HL-60 (cell line): ENCODE data around the gene ADAMTS15.

Experiments used
- CTCF ChIP-seq: IDR thresholded peaks from one replicate; pipeline ENCODE4 v1.5.1; 2011; ENCODE audit warnings: low read length, control low read depth, inconsistent platforms; ENCODE audit not compliant: insufficient read depth
- GABPA ChIP-seq: IDR thresholded peaks from 2 replicates; pipeline ENCODE4 v1.6.1; 2012; ENCODE audit warnings: low read depth
- POLR2AphosphoS5 ChIP-seq: IDR thresholded peaks from 2 replicates; pipeline ENCODE4 v1.6.1; 2012; ENCODE audit warnings: low read depth
- REST ChIP-seq: IDR thresholded peaks from 2 replicates; pipeline ENCODE4 v1.6.1; 2012; ENCODE audit warnings: low read depth; ENCODE audit not compliant: insufficient replicate concordance
- SPI1 ChIP-seq: IDR thresholded peaks from 2 replicates; pipeline ENCODE4 v1.6.1; 2012; ENCODE audit warnings: low read depth, mild to moderate bottlenecking, borderline replicate concordance

DNA sequence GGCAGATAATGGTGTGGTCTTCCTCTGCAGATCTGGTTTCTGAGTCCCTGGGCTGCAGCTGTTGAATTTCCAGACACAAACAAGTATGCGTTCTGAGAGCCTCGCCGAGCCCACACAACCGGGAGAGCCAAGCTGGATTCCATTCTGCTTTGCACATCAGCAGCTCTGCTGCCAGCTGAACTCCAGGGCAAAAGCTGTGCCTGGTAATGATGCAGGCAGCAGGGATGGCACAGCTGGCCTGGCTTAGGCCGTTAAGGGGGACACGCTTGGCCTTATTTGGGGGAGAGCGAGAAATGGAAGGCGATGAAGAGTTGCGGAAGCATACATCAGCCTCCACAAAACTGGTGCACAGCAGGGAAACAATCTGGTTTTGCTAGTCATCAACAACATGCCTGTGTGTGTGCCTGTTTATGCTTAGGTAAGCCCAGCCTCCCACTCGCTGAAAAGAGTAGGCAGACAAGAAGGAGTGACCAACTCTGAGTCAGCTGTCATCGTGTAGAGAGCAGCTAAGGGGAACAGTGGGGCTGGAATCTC lies 45.1 kb upstream of the ADAMTS15 start:
- TF ChIP-seq CTCF (no peak), SPI1 (no peak), REST (no peak), POLR2AphosphoS5 (no peak), GABPA (no peak)
